ENCODE measurements around the gene ZP1. TPM values are rescaled to one million over a fixed set of nuclear protein-coding genes. Genes with fewer than 3 reads are reported as not detected.

ZP1 gene
- total RNA-seq, 1 donor, result not detected

DNA sequence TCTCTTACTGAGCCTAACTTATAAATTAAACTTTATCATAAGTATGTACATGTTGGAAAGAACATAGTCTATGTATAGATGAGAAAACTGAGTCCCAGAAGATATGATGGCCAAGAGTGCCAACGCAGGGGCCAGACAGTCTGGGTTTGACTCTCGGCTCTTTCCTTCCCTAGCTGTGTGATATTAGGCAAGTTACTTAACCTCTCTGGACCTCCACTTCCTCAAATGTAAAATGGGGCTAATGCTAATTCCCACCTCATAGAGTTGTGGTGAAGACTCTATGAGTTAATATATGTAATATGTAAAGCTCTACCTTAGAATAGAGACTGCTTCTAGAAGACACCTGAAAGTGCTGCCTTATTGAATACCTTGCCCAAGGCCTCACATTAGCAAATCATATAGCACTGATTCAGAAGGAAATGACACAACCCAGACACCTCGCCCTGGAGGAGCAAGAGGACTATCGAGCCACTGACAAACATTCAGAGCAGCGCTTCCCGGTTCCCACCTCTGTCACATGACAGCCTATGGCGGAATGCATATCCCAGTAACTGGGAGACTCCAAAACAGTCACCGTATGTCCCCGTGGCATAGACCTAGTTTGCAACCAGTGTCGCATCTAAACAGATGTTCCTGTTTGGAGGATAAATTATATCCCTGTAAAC is 36.7 kb upstream of the ZP1 start:
- H3K4me3 ChIP-seq (ENCODE audit: low read depth, low read length), result no peak overlapping the region
- DNase-seq (ENCODE audit: low read depth), result no peak
- TF ChIP-seq, protein P1, sequence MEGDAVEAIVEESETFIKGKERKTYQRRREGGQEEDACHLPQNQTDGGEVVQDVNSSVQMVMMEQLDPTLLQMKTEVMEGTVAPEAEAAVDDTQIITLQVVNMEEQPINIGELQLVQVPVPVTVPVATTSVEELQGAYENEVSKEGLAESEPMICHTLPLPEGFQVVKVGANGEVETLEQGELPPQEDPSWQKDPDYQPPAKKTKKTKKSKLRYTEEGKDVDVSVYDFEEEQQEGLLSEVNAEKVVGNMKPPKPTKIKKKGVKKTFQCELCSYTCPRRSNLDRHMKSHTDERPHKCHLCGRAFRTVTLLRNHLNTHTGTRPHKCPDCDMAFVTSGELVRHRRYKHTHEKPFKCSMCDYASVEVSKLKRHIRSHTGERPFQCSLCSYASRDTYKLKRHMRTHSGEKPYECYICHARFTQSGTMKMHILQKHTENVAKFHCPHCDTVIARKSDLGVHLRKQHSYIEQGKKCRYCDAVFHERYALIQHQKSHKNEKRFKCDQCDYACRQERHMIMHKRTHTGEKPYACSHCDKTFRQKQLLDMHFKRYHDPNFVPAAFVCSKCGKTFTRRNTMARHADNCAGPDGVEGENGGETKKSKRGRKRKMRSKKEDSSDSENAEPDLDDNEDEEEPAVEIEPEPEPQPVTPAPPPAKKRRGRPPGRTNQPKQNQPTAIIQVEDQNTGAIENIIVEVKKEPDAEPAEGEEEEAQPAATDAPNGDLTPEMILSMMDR (IDR thresholded peaks at IDR 0.05; ENCODE audit: insufficient read depth, low read length), result no peak

- peak; percentile 80 for DNase-seq (ENCODE audit: low read depth)
- H3K4me3 ChIP-seq (ENCODE audit: low read depth, low read length), result no peak overlapping the region
- TF ChIP-seq, protein P1 (IDR thresholded peaks at IDR 0.05; ENCODE audit: insufficient read depth, low read length), result peak; percentile 92
Measured at GRCh38 chr11:60831143-60831500, 36.2 kb upstream of the ZP1 start.

- DNase-seq (ENCODE audit: low read depth), result peak; percentile 61
- TF ChIP-seq, protein P1 (IDR thresholded peaks at IDR 0.05; ENCODE audit: insufficient read depth, low read length), result no peak
- no peak overlapping the region for H3K4me3 ChIP-seq (ENCODE audit: low read depth, low read length)
Measured at GRCh38 chr11:60831501-60832079, 35.8 kb upstream of the ZP1 start.

GRCh38 chr11:60834742-60835533 is 32.4 kb upstream of the ZP1 start:
- H3K4me3 ChIP-seq (ENCODE audit: low read depth, low read length), result no peak overlapping the region
- peak; percentile 10 for DNase-seq (ENCODE audit: low read depth)
- TF ChIP-seq, protein P1 (IDR thresholded peaks at IDR 0.05; ENCODE audit: insufficient read depth, low read length), result no peak

- H3K4me3 ChIP-seq (ENCODE audit: low read depth, low read length), result no peak overlapping the region
- DNase-seq (ENCODE audit: low read depth), result peak; percentile 15
- TF ChIP-seq, protein P1 (IDR thresholded peaks at IDR 0.05; ENCODE audit: insufficient read depth, low read length), result no peak
Measured at GRCh38 chr11:60835534-60835846, 31.9 kb upstream of the ZP1 start.

DNA sequence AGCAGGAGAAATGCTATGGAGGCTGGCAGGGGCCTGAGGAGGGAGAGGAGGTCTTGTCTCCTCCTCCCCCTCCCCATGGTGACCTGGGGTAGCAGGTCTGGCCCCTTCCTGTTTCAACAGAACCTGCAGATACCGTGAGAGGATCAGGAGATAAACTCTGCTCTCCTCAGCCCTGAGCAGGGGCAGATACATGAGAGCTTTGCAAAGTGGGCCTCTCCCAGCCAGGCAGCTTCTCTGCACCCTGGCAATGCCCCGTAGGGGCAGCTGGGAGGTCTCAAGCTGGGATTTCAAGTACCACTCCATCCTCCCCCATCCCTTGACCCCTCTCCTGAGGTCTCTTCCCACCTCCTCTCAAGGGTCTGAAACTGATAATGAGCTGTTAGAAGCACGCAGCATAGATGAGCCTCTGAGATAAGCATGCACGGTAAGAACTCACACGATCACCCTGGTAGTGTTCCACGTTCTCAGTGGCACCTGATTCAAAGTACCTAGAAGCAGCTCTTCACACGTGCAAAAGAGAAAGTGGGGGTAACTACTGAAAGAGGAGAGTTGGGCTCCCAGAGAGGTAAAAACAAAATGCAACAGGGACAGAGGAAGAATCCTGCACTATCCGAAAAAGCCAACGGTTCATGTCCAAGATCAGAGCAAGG is 30.4 kb upstream of the ZP1 start:
- no peak for DNase-seq (ENCODE audit: low read depth)
- no peak overlapping the region for H3K4me3 ChIP-seq (ENCODE audit: low read depth, low read length)
- TF ChIP-seq, protein P1 (IDR thresholded peaks at IDR 0.05; ENCODE audit: insufficient read depth, low read length), result no peak

Data from fibroblast of the aortic adventitia (primary cell).